K562 (cell line): Measurements from ENCODE around the gene STYXL1. TPM values are rescaled to one million over a fixed set of nuclear protein-coding genes. Genes with fewer than 3 reads are reported as not detected.

Experiments
- ATAC-seq: fragments of 200-7000 bp; cut with Tn5 transposase; 3 replicates; pipeline ENCODE4 v1.9.1; 2020; ENCODE audit warnings: moderate library complexity
- BruUV-seq: library from RNA; stranded (reverse); fragments of 400-500 nt; replicated peaks from 2 replicates; lab custom pipeline; 2021; lab: Mats Ljungman, UMichigan
- CTCF ChIA-PET: fragments of 300-600 bp; formaldehyde crosslinking; extraction: SDS; loops from one replicate; lab custom pipeline; 2021; ENCODE audit warnings: low intra/inter-chr PET ratio; lab: Yijun Ruan, JAX
- POLR2A ChIA-PET: fragments of 300-600, 350-650 bp; sonication (Branson Sonifier 250); formaldehyde crosslinking; extraction: SDS; loops from one replicate; lab custom pipeline; 2021; ENCODE audit warnings: antibody characterized with exemption, inconsistent platforms; lab: Yijun Ruan, JAX
- DNase-seq, 4 experiments: peaks; one replicate each; pipeline versions ENCODE4 v3.0.0 to v3.0.0-alpha.2; 2011 to 2018; ENCODE audit warnings: low spot score in 3 of 4, mixed read lengths in 3 of 4; ENCODE audit errors: extremely low read depth in 1 of 4
- FAIRE-seq: peaks from 2 replicates; lab custom pipeline; 2011; peaks lifted over from hg19 to GRCh38; lab: Jason Lieb, UNC
- H2AFZ ChIP-seq: 2 replicates; pipeline ENCODE4 v1.6.0; 2011; ENCODE audit warnings: low read depth, low read length, control low read depth, inconsistent platforms
- H3K27ac ChIP-seq: fragments of 200-600 bp; 3 replicates; pipeline ENCODE4 v1.8.0; 2011; ENCODE audit warnings: low read depth, mild to moderate bottlenecking, control low read depth, inconsistent platforms, low read length, moderate library complexity, mixed read lengths; ENCODE audit errors: extremely low read depth
- H3K27me3 ChIP-seq, 2 experiments: fragments of 300-600 bp in 1 of 2; 2 replicates in 1 of 2; 3 replicates in 1 of 2; pipeline versions ENCODE4 v1.6.0 to v1.8.0; 2011; ENCODE audit warnings: inconsistent platforms in 2 of 2, low read length in 2 of 2, mild to moderate bottlenecking in 1 of 2, mixed read lengths in 1 of 2, moderate library complexity in 1 of 2; ENCODE audit not compliant: control insufficient read depth in 2 of 2, insufficient read depth in 2 of 2
- H3K36me3 ChIP-seq: fragments of 300-600 bp; 3 replicates; pipeline ENCODE4 v1.8.0; 2011; ENCODE audit warnings: mild to moderate bottlenecking, low read length, inconsistent platforms; ENCODE audit not compliant: control insufficient read depth, insufficient read depth
- H3K4me1 ChIP-seq, 2 experiments: fragments of 200-600 bp in 1 of 2; replicated peaks in 1 of 2; 2 replicates in 1 of 2; 3 replicates in 1 of 2; pipeline versions ENCODE4 v1.5.1 to v1.8.0; 2011; ENCODE audit warnings: inconsistent platforms in 2 of 2, low read length in 2 of 2, mild to moderate bottlenecking in 1 of 2, mixed read lengths in 1 of 2, moderate library complexity in 1 of 2; ENCODE audit not compliant: control insufficient read depth in 2 of 2, insufficient read depth in 2 of 2
- H3K4me2 ChIP-seq: 2 replicates; pipeline ENCODE4 v1.6.1; 2011; ENCODE audit warnings: low read length, control low read depth, inconsistent platforms, mixed read lengths; ENCODE audit not compliant: insufficient read depth
- H3K4me3 ChIP-seq: fragments of 200-600 bp; sonication (generic), shearing (Covaris generic); 2 replicates; pipeline ENCODE4 v1.5.1; 2016; ENCODE audit warnings: control low read depth, inconsistent platforms
- H3K79me2 ChIP-seq: fragments of 200-600 bp; 3 replicates; pipeline ENCODE4 v1.8.0; 2011; ENCODE audit warnings: low read length, inconsistent platforms; ENCODE audit not compliant: control insufficient read depth, insufficient read depth
- H3K9ac ChIP-seq, 2 experiments: 2 replicates each; pipeline versions ENCODE4 v1.6.0 to v1.6.1; 2011; ENCODE audit warnings: low read depth in 2 of 2, low read length in 2 of 2, control low read depth in 1 of 2, inconsistent platforms in 1 of 2, mild to moderate bottlenecking in 1 of 2, mixed read lengths in 1 of 2; ENCODE audit not compliant: insufficient read depth in 1 of 2
- H3K9me1 ChIP-seq: one replicate; pipeline ENCODE4 v1.6.0; 2011; ENCODE audit warnings: inconsistent platforms, mild to moderate bottlenecking, low read length, moderate library complexity; ENCODE audit not compliant: control insufficient read depth, insufficient read depth
- H3K9me3 ChIP-seq: replicated peaks from 2 replicates; pipeline ENCODE4 v1.5.1; 2011; ENCODE audit warnings: low read depth, low read length, inconsistent platforms; ENCODE audit not compliant: control insufficient read depth, insufficient read depth
- H4K20me1 ChIP-seq: replicated peaks from 2 replicates; pipeline ENCODE4 v1.6.1; 2011; ENCODE audit warnings: low read length, inconsistent platforms, mixed read lengths; ENCODE audit not compliant: control insufficient read depth, insufficient read depth
- WGBS: fragments of 100-300 bp; shearing (Covaris generic); methylation state at CpG from one replicate; pipeline ENCODE4 v1.1.6; 2016; ENCODE audit warnings: low coverage, mixed read lengths; ENCODE audit not compliant: insufficient coverage; ENCODE audit errors: missing lambda C conversion rate; 5-methylcytosine and 5-hydroxymethylcytosine counted together
- in situ Hi-C: fragments of 300-500 bp; cut with MboI; formaldehyde crosslinking; loops from 4 replicates; pipeline ENCODE4 v1.15.0; 2018; ENCODE audit warnings: inconsistent platforms, mixed read lengths
- intact Hi-C: fragments of 100-400 bp; cut with micrococcal nuclease; formaldehyde crosslinking; loops from 2 replicates; pipeline ENCODE4 v1.14.2; 2022
- polyA plus RNA-seq, 8 experiments: library from polyadenylated mRNA; depleted of rRNA in 4 of 8; stranded (reverse) in 5 of 8; unstranded in 3 of 8; fragments of >200 nt; fragmentation: Nextera tagmentation in 2 of 8; fragmentation: Illumina TruSeq in 1 of 8; extraction: Ambion mirVana in 2 of 8; extraction: Trizol in 1 of 8; gene quantifications; 2 replicates each; pipeline versions ENCODE4 v1.2.1 to v1.2.3, GENCODE V29; 2011 to 2014; ENCODE audit warnings: inconsistent platforms in 1 of 8, missing spikeins in 1 of 8
- total RNA-seq, 7 experiments: library from RNA; depleted of rRNA in 6 of 7; stranded (reverse); fragments of >200 nt in 6 of 7; fragmentation: Illumina TruSeq in 2 of 7; extraction: Trizol in 2 of 7; gene quantifications; 2 replicates each; pipeline versions ENCODE4 v1.2.1 to v1.2.3, GENCODE V29; 2011 to 2021; ENCODE audit warnings: low replicate concordance in 1 of 7
- TF ChIP-seq, protein P1 (sequence below): fragments of 450-650 bp; IDR thresholded peaks from 2 replicates; pipeline ENCODE4 v1.7.0; 2016; ENCODE audit warnings: borderline replicate concordance
- TF ChIP-seq, protein P2 (sequence below): fragments of 450-650 bp; formaldehyde crosslinking; IDR thresholded peaks from 2 replicates; pipeline ENCODE4 v1.4.0; 2020; ENCODE audit warnings: mild to moderate bottlenecking, mixed read lengths
- TF ChIP-seq, protein P3 (sequence below), 2 experiments: IDR thresholded peaks in 1 of 2; conservative IDR thresholded peaks in 1 of 2; 2 replicates each; pipeline ENCODE4 v1.6.1; 2016; ENCODE audit warnings: low read depth in 2 of 2, mild to moderate bottlenecking in 1 of 2, missing compliant biosample characterization in 1 of 2, missing genetic modification characterization in 1 of 2, moderate library complexity in 1 of 2

Gene STYXL1
- total and polyA plus RNA-seq, 9 of the 15 experiments (the other 6 are each of a cell fraction or from before 2014, with no cell fraction given) = 36.5 to 97.2 (median 49.9) TPM

DNA sequence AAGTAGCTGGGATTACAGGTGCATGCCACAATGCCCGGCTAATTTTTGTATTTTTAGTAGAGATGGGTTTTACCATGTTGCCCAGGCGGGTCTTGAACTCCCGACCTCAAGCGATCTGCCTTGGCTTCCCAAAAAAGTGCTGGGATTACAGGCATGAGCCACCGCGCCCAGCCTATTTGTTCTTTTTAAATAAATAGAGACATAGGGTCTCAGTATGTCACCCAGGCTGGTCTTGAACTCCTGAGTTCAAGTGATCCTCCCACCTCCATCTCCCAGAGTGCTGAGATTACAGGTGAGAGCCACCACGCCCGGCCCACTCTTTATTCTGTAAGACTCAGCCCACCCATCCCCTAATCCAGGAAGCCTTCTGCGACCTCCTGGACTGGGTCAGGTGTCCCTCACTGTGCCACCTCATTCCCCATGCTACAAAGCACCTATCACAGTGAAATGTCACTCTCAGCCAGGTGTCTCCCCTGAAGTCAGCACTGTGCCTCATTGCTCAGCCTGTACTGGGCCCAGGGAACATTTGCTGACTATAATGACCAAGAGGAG, 56.2 kb downstream of the STYXL1 start:
- H3K79me2 ChIP-seq = peaks cover 2% of the 10 kb centered on the region; the same call in 1 of the 3 replicates
- H4K20me1 ChIP-seq = peaks cover 5% of the 10 kb centered on the region; the same call in 1 of the 2 replicates
- no peak overlapping the region for H3K27ac ChIP-seq
- FAIRE-seq (no peak), ATAC-seq (no peak)
- H3K9me3 ChIP-seq = no peaks in the 10 kb centered on the region
- H3K9ac ChIP-seq = no peak overlapping the region
- no peaks in the 10 kb centered on the region for H3K9me1 ChIP-seq
- CTCF ChIA-PET = interaction anchor here (0.6 kb wide), 1 partner anchor 72 kb away, joined by 3 read pairs; no protein-coding TSS in a partner anchor
- H3K4me2 ChIP-seq = no peak overlapping the region
- H3K4me3 ChIP-seq = no peak overlapping the region
- intact Hi-C loops = no loop called here
- TF ChIP-seq, protein P1, sequence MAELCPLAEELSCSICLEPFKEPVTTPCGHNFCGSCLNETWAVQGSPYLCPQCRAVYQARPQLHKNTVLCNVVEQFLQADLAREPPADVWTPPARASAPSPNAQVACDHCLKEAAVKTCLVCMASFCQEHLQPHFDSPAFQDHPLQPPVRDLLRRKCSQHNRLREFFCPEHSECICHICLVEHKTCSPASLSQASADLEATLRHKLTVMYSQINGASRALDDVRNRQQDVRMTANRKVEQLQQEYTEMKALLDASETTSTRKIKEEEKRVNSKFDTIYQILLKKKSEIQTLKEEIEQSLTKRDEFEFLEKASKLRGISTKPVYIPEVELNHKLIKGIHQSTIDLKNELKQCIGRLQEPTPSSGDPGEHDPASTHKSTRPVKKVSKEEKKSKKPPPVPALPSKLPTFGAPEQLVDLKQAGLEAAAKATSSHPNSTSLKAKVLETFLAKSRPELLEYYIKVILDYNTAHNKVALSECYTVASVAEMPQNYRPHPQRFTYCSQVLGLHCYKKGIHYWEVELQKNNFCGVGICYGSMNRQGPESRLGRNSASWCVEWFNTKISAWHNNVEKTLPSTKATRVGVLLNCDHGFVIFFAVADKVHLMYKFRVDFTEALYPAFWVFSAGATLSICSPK = 0 out of 2 replicates have a peak, but pooled peaks have one; percentile 2
- TF ChIP-seq, protein P2, sequence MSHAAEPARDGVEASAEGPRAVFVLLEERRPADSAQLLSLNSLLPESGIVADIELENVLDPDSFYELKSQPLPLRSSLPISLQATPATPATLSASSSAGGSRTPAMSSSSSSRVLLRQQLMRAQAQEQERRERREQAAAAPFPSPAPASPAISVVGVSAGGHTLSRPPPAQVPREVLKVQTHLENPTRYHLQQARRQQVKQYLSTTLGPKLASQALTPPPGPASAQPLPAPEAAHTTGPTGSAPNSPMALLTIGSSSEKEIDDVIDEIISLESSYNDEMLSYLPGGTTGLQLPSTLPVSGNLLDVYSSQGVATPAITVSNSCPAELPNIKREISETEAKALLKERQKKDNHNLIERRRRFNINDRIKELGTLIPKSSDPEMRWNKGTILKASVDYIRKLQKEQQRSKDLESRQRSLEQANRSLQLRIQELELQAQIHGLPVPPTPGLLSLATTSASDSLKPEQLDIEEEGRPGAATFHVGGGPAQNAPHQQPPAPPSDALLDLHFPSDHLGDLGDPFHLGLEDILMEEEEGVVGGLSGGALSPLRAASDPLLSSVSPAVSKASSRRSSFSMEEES (CRISPR knock-in tag) = no peak
- TF ChIP-seq, protein P3, sequence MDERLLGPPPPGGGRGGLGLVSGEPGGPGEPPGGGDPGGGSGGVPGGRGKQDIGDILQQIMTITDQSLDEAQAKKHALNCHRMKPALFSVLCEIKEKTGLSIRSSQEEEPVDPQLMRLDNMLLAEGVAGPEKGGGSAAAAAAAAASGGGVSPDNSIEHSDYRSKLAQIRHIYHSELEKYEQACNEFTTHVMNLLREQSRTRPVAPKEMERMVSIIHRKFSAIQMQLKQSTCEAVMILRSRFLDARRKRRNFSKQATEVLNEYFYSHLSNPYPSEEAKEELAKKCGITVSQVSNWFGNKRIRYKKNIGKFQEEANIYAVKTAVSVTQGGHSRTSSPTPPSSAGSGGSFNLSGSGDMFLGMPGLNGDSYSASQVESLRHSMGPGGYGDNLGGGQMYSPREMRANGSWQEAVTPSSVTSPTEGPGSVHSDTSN (CRISPR knock-in tag; IDR thresholded peaks at IDR 0.05; ENCODE audit: low read depth) = no peak
- TF ChIP-seq, protein P3 (tag; conservative IDR thresholded peaks at IDR 0.05; ENCODE audit: low read depth) = no peak
- TF ChIP-seq, all 486 proteins: peak for 1
- WGBS = 77% methylated on average over 9 of the region's 9 CpGs
- Histone ChIP-seq H3K27me3 (no peaks in the 10 kb centered on the region), H2AFZ (no peak overlapping the region), H3K4me1 (peaks cover 32 to 73% of the 10 kb centered on the region in 2 experiments), H3K36me3 (peaks cover 26% of the 10 kb centered on the region; the same call in 1 of the 3 replicates)
- DNase-seq = no peak
- no TSS peak for BruUV-seq
- POLR2A ChIA-PET = interaction anchor here (0.5 to 2.1 kb wide), 7 partner anchors 9 to 106 kb away, joined by 3 to 8 read pairs (median 4); no protein-coding TSS in a partner anchor
- in situ Hi-C loops = no loop called here
